ENCODE measurements around the gene CYP39A1.

Gene CYP39A1

DNA sequence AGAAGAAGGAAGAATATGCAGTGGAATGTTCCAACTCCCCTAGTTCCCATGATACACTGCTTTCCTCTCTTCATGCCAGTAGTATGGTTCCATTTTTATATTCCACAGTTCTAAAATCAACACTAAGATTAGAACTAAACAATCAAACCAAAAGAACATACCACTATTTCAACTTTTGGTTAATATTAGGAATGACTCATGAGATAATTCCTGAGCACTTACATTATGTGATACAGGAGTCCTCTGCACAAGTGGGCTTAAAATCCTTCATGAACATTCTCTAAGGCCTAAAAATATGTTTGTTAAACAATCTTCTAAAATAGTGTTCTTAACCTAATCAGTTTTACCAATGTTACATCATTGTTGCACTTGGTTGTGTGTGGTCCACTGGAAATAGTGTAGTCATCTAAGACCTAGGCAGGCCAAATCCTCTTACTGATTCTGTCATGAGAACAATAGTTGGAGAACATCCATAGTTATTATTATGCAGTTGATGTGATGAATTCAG is 131.1 kb downstream of the CYP39A1 start:
- no peak for DNase-seq (ENCODE audit: low read depth in 4 of 4, low spot score in 1 of 4)

DNA sequence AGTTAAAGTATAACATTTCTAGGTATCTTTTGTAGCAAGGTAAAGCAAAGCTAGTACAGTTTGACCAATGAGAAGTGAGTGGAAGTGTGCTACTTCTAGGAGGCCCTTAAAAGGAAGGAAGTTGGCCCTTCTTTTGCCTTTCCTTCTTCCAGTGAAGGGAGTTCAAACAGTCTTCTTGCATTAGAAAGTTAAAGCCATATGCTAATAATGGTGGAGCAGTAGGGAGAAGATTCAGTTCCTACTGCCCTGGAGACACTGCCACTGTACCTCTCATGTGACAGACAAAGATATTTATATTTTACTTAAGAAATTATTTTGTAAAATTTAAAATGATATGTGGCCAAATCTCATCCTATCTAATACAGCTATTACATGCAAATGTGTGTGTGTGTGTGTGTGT is 135.4 kb downstream of the CYP39A1 start:
- no peak for DNase-seq (ENCODE audit: low read depth in 4 of 4, low spot score in 1 of 4)

DNA sequence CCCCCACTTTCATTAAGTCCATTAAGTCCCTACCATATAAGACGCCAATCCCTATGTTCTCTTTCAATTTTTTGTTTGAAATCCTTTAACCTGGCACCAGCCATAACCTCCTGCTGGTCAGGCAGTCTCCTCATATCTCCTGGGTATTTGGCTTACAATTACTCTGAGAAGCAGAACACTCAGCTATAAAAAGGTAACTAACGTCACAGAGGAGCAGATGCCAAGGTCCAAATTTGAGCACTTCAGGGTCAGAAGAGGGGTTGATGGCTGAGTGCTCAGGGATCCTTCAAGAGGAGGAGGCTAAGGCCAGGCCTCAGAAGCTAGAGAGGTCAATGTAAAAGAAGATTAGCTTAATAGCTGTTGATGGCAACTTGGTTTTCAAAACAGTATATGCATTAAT is 139.1 kb downstream of the CYP39A1 start:
- no peak for DNase-seq (ENCODE audit: low read depth in 4 of 4, low spot score in 1 of 4)

DNA sequence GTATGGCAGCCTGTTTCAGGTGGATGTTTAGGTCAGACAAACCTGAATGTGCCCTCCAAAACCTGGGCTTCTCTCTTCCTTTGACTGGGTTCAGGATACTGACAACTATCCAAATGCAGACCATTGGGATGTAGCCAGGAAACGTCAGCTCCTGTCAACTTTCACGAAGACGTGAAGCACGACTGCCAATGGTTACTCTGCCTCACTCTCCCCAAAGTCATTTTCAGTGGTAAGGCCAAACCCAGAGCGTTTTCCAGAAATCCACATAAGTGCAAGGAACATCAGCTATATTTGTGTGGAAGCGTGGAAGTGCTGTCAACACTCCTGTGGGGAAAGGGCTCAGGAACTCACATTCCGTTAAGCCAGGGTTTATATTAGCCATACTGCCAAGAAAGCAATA is 141.3 kb downstream of the CYP39A1 start:
- no peak for DNase-seq (ENCODE audit: low read depth in 4 of 4, low spot score in 1 of 4)

DNA sequence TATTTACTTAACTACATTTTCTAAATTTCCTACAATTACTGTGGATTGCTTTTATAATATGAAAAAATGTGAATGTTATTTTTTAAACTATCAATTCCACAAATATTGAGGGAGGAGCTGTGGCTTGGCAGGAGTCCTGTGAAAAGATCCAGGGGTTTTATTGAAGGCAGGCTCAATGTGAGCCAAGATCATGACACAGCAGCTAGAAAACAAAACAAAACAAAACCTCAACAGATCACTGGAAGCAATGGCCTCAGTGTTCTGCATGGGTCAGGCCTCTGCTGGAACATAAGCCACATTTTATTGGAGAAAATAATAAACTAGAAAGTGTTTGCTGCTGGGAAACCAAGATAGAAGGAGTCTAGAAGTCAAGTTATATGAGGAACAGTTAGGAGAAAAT is 142.0 kb downstream of the CYP39A1 start:
- no peak for DNase-seq (ENCODE audit: low read depth in 4 of 4, low spot score in 1 of 4)

DNA sequence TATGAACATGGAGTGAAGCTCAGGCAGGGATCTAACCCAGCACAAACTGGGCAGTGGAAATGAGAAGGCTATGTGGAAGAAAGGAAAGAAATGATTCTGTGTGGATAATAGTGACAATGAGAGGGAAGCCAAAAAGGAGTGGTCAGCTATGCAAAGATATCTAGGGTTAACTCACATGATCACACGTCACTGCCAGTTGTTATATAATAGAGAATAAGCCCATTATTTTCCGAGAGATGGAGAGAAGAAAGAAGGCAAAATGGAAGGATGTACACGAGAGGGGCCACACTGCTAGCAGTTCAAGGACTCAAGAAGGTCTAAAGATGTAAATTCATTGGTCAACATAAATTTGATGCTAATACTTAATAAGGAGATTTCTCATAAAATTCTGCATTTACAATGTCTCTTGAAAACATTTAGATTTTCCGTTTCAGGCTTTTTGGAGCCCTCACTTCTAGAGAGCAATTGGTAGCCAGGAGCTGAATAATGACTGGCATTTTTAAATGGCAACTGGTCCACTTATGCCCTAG is 142.6 kb downstream of the CYP39A1 start:
- DNase-seq (ENCODE audit: low read depth in 4 of 4, low spot score in 1 of 4) = no peak

DNA sequence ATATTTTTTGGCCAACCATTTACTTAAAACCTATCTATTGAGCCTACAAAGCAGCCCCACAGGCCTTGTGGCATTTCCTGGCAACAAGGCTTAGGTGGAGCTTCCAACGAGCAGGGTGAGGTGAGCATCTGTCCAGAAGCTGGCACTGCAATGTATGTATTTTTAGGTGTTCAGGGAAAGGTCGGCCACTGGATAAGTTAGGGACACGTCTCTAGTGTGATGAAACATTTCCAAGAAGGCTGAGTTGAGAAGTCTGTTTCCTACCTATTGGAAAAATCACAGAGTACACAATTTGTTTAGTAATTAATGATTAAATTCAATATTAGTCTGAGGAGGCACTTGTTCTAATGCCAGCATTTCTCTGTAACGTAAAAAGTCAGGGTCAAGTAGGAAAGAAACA is 143.6 kb downstream of the CYP39A1 start:
- no peak for DNase-seq (ENCODE audit: low read depth in 4 of 4, low spot score in 1 of 4)

DNA sequence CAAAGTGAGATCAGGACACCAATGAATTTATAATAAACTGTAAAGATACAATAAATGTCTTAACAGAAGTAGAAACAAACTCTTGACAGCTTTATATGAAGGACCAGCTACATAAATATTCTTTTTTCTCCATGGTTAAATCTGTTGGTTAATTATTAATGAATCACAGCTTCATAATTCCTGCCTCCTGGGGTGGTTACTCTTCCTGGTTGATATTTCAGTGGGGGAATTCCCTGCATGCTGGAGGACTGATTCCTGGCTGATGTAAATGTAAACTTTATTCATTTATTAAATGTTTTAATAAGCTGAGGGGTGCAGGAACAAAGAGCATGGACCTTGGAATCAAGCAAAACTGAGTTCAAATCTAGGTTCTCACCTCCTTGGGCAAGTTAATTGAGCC is 145.2 kb downstream of the CYP39A1 start:
- DNase-seq (ENCODE audit: low read depth in 4 of 4, low spot score in 1 of 4) = no peak

DNA sequence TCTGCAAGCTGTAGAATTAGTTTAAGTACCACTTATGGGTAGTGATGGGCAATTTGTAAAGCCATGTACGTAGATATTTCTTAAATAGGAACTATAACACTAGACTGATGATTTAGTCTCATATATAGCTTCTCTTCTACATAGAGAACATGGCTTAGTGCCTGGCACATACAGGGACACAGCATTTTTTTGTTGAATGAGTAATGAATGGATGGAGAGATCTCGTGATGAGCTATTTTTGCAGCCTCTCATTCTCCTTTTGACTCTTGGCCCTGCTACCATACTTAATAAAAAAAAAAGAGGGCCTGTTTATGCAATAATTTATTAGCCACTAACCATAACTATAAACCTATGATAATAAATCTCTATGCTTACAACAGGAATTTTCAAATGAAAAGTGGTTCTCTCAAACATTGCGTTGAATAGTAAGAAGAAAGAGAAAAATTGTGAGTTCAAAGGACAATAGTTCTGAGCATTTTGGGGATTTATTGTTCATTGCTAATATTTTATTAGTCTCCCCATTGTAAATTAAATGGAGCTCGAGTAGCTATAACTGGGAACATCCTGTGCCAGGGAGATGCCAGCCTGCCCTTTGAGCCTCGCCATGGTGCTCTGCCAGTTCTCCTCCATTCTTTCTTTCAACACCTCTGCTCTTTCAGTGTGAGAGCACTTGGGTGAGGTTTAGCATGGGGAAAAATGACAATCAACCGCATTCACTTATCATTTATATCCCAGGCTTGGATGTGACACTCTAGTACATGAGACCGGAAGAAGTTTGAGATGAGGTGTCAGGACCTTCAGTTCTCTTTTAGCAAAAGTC is 146.7 kb downstream of the CYP39A1 start:
- no peak for DNase-seq (ENCODE audit: low read depth in 4 of 4, low spot score in 1 of 4)

DNA sequence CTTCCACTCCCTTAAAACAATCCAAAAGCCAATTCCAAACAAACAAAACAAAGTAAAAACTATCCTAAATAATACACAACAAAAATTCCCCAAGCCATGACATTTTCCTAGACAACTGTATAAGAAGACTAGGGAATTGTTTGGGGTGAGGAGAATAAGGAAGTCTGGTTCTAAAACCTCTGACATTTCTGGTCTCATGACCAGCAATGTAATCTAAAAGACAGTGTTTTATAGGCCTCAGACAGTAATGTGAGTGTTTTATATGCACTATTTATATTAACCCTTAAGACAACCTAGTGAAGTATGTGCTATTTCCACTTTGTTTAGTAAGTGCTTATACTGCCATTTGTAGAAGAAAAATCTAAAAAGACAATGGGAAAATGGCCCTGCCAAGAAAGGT is 148.4 kb downstream of the CYP39A1 start:
- no peak for DNase-seq (ENCODE audit: low read depth in 4 of 4, low spot score in 1 of 4)

DNA sequence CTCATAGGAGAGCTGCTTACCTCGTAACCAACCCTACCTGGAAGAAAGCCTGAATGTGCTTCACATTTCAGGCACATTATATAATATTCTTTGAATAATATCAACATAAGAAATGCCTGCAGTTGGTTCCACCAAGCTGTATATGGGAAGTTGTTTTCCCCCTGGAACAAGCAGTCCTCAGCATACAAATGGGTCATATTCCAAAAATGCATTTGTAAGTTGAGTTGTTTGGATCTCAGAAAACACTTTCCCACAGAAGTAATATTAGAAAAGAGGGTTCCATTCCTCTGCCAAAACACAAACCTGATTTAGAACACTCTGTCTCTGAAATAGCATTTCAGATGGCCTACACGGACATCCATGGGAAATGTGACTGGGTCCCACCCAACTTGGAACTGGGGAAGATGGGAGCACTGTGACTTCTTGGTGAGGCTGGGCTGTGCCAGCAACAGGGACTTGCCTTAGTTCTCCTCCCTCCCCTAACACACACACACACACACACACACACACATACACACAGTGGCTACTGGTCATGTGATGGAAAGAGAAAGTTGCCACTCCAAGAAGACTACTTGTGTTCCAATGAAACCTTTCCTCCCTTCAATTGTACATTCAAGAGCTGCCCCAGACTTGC is 150.0 kb downstream of the CYP39A1 start:
- no peak for DNase-seq (ENCODE audit: low read depth in 4 of 4, low spot score in 1 of 4)

DNA sequence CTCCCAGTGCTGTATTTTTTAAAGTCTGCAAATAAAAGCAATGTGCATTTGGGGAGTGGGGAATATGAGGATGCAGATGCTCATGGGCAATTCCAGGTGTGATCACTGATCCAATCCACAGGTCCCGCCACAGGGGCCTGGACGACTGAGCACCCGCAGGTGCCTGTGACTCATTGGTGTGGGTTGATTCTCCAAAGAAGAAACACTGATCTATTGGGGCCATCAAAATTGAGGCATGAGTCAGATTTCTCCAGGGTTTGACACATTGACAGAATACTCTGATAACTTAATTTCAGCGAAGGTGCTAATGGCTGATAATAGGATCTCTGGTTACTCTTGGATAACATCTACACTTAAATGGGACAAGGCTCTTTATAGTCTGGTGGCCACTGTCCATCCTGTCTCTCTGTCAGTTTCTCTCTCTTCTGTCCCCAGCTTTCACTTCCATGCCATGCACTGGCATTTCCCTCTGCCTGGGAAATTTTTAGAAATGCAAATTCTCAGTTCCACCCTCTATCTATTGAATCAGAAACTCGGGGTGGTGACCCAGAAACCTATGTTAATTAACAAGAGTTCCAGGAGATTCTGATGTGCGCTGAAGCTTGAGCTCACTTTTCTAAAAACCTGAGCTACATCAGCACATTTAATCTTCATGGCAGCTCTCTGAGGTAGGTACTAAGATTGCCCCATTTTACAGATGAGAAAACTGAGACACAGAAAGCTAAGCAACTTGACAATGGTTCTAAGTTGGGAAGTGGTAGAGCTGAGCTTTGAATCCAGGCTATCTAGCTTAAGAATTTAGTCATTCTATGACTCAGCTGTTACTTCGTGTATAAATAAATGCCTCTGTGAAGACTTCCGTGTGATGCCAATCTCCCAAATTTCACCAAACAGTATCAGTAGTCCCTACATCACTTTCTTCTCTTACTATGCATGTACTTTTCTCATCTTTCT is 151.2 kb downstream of the CYP39A1 start:
- DNase-seq (ENCODE audit: low read depth in 4 of 4, low spot score in 1 of 4) = no peak

DNA sequence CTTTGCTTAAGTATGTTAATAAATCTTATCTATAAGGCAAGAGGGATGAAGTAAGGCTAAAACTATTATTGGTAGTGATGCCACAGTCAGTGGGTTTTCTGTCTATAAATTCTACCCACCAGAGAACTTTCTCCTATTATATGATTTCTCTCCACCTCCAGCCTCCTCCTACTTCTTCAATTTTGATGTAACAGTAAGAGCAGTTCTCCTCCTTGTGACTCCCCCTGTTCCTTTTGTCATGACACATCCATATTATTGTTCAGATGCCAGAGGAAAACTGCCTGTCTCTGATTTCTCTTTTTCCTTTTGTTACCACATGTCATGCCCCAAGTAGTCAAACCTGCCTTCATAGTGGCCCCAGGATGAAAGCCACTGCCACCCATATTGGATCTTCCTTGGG is 152.2 kb downstream of the CYP39A1 start:
- no peak for DNase-seq (ENCODE audit: low read depth in 4 of 4, low spot score in 1 of 4)
